Neural cell (in vitro differentiated cells): Measurements from ENCODE around the gene SPDYE8.
"Not testable (repeated sequence)": the region's sequence is repeated elsewhere in the genome, so short reads cannot be mapped to it uniquely, and the experiment has no call there.

Experiments
- CTCF ChIP-seq: fragments of 450-650 bp; IDR thresholded peaks from 2 replicates; pipeline ENCODE4 v1.5.1; 2014; ENCODE audit warnings: antibody characterized with exemption, mild to moderate bottlenecking, moderate library complexity; ENCODE audit not compliant: poor library complexity, severe bottlenecking
- SMC3 ChIP-seq: fragments of 450-650 bp; conservative IDR thresholded peaks from 2 replicates; pipeline ENCODE4 v1.6.1; 2014; ENCODE audit warnings: antibody characterized with exemption, mild to moderate bottlenecking, moderate library complexity; ENCODE audit not compliant: poor library complexity

- not testable (repeated sequence) for TF ChIP-seq CTCF, SMC3
Observed at GRCh38 chr7:73005356-73005692, 24.2 kb downstream of the SPDYE8 start.
